KOPT-K1 (cell line): Measurements from ENCODE around the gene WDR37.
"Not testable (repeated sequence)": the region's sequence is repeated elsewhere in the genome, so short reads cannot be mapped to it uniquely, and the experiment has no call there.

Source experiments
- H3K27ac ChIP-seq: fragments of 200-600 bp; sonication (generic); 2 replicates; pipeline ENCODE4 v1.5.1; 2016; ENCODE audit warnings: antibody characterized with exemption, mild to moderate bottlenecking, low read depth, low read length; ENCODE audit not compliant: poor library complexity, severe bottlenecking
- H3K36me3 ChIP-seq: fragments of 200-600 bp; sonication (generic); 2 replicates; pipeline ENCODE4 v1.5.1; 2017; ENCODE audit warnings: antibody characterized with exemption, mild to moderate bottlenecking, low read length, moderate library complexity; ENCODE audit not compliant: insufficient read depth
- H3K9me3 ChIP-seq: fragments of 200-600 bp; sonication (generic); 2 replicates; pipeline ENCODE4 v1.5.1; 2017; ENCODE audit warnings: antibody characterized with exemption, low read length, mild to moderate bottlenecking; ENCODE audit not compliant: insufficient read depth, poor library complexity, severe bottlenecking

WDR37 gene

GRCh38 chr10:1117651-1118050 is 61.5 kb downstream of the WDR37 start:
- Histone ChIP-seq H3K9me3 (peaks cover 12% of the 10 kb centered on the region), H3K36me3 (peaks cover 87% of the 10 kb centered on the region), H3K27ac (no peak overlapping the region)

- Histone ChIP-seq H3K9me3 (peaks cover 12% of the 10 kb centered on the region), H3K36me3 (peaks cover 83% of the 10 kb centered on the region)
- H3K27ac ChIP-seq, result not testable (repeated sequence)
Measured at GRCh38 chr10:1118318-1118717, 62.1 kb downstream of the WDR37 start.

- H3K27ac ChIP-seq, result no peak overlapping the region
- peaks cover 12% of the 10 kb centered on the region for H3K9me3 ChIP-seq
- peaks cover 86% of the 10 kb centered on the region for H3K36me3 ChIP-seq
Measured at GRCh38 chr10:1119027-1119426, 62.8 kb downstream of the WDR37 start.

DNA sequence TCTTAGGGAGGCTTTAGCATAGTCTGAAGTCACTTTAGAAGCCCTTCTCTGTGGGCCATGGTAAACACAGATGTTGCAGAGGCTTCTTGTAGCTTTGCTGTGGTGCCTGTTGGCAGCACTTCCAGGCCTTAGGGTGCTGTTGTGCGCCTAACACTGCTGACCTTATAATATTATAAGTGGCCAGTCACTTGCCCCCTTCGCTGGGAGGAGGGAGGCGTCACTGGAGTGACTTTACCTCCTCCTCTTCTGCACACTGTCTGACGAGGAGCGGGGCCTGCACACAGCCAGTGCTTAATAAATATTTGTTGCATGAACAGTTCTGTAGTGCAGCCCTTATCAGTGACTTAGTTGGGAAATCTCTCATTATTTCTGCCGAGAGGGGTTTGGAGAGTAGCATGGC is 63.3 kb downstream of the WDR37 start:
- peaks cover 86% of the 10 kb centered on the region for H3K36me3 ChIP-seq
- peaks cover 12% of the 10 kb centered on the region for H3K9me3 ChIP-seq
- H3K27ac ChIP-seq, result no peak overlapping the region

DNA sequence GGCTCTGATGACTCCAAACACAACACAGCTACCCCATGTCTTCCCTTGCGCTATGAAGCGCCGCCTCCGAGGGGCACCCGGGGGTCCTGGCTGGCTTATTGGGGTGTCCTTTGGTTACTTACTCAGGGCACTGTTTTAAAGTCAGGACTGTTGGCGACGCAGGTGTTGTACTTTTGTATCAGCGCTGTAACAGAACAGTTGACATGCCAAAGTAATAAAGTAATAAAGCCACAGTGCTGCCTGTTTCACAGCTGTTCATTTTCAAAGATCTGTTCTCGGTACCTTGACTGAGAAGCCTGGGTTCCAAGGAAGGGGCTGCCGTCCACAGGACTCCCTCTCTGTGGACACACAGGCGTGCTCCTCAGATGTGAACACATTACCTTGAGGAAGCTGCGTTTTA is 64.1 kb downstream of the WDR37 start:
- H3K9me3 ChIP-seq, result peaks cover 12% of the 10 kb centered on the region
- peaks cover 86% of the 10 kb centered on the region for H3K36me3 ChIP-seq
- H3K27ac ChIP-seq, result no peak overlapping the region

DNA sequence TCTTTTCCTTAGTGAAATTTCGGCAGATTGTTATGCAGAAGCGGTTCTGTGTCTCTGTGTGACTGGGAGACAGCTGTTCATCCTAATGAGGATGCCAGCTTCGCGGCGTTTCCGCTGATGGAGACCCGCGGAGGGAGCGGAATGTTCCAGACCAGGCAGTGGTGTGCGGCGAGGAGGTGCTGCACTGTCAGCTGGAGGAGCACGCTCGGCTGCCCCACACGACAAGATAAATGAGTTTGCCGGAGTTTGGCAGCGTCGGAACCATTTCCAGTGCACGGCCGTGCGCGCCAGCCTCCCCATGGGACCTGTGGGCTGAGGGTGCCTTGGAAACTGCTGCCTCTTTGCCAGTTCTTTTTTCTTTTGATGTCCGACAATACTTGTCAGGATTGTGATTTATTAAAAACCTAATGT is 64.6 kb downstream of the WDR37 start:
- H3K36me3 ChIP-seq, result peaks cover 86% of the 10 kb centered on the region

GRCh38 chr10:1121271-1121970 is 65.2 kb downstream of the WDR37 start:
- H3K27ac ChIP-seq, result no peak overlapping the region

More for the DNA sequence above, 64.6 kb downstream of the WDR37 start:
- Histone ChIP-seq H3K9me3 (peaks cover 12% of the 10 kb centered on the region), H3K27ac (no peak overlapping the region)

DNA sequence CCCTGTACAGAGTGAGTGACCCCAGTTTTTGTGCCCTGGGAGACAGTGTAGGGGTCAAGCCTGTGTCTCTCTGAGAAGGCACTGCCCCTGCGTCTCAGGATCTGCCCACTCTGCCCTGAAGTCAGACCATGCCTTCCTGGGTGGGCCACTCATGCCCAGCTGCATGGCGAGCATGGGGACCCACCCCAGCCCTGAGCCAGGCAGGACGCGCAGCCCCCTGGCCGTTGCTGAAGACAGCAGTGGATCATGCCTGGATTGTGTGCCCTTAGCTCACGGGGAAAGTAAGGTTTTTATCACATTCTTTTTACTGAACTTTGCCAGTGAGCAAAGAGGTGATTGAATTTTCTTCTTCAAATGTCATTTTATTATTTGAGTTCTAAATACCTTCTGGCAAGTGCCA is 66.2 kb downstream of the WDR37 start:
- H3K27ac ChIP-seq, result no peak overlapping the region
- peaks cover 9% of the 10 kb centered on the region for H3K9me3 ChIP-seq
- H3K36me3 ChIP-seq, result peaks cover 83% of the 10 kb centered on the region

More at GRCh38 chr10:1121271-1121970, 65.2 kb downstream of the WDR37 start:
- Histone ChIP-seq H3K9me3 (peaks cover 12% of the 10 kb centered on the region), H3K36me3 (peaks cover 84% of the 10 kb centered on the region)

DNA sequence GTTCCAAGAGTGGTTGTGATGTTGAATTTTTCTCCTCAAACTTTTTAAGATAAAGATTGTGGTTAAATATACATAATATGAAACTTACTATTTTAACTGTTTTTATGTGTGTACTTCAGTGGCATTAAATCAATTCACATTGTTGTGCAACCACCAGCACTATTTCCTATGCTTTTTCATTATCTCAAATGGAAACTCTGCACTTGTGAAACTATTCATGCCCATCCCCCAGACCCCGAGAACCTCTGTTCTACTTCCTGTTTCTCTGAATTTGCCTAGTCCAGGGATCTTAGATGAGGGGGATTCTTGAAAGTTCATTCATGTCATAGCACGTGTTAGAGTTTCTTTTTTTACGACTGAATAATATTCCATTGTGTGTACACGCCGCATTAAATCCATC is 67.0 kb downstream of the WDR37 start:
- no peak overlapping the region for H3K27ac ChIP-seq
- H3K36me3 ChIP-seq, result peaks cover 91% of the 10 kb centered on the region
- peaks cover 4% of the 10 kb centered on the region for H3K9me3 ChIP-seq

DNA sequence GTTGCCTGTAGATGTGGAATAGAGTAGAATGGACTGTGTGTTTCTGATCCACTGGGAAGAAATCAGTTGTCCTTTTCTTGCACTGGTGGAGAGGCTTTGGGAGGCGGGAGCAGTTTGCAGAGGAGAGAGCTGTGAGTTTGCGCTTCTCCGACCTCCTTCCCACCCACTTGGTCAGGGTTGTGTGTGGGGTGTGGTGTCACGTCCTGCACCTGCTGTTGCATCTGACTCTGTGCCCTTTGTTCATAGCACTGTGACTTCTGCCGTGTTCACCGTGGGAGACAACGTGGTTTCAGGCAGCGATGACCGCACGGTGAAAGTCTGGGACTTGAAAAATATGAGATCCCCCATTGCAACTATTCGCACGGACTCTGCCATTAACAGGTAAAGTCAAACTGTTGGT is 67.8 kb downstream of the WDR37 start:
- H3K9me3 ChIP-seq, result no peaks in the 10 kb centered on the region
- H3K36me3 ChIP-seq, result peaks cover 92% of the 10 kb centered on the region
- no peak overlapping the region for H3K27ac ChIP-seq

- Histone ChIP-seq H3K9me3 (no peaks in the 10 kb centered on the region), H3K27ac (no peak overlapping the region), H3K36me3 (peaks cover 92% of the 10 kb centered on the region)
Measured at GRCh38 chr10:1124796-1125195, 68.6 kb downstream of the WDR37 start.

- Histone ChIP-seq H3K9me3 (no peaks in the 10 kb centered on the region), H3K36me3 (peaks cover 92% of the 10 kb centered on the region), H3K27ac (no peak overlapping the region)
Measured at GRCh38 chr10:1126461-1126860, 70.3 kb downstream of the WDR37 start.

GRCh38 chr10:1127629-1128028 is 71.4 kb downstream of the WDR37 start:
- Histone ChIP-seq H3K27ac (no peak overlapping the region), H3K36me3 (peaks cover 84% of the 10 kb centered on the region), H3K9me3 (no peaks in the 10 kb centered on the region)

- Histone ChIP-seq H3K27ac (no peak overlapping the region), H3K9me3 (no peaks in the 10 kb centered on the region), H3K36me3 (peaks cover 83% of the 10 kb centered on the region)
Measured at GRCh38 chr10:1128115-1128514, 71.9 kb downstream of the WDR37 start.

DNA sequence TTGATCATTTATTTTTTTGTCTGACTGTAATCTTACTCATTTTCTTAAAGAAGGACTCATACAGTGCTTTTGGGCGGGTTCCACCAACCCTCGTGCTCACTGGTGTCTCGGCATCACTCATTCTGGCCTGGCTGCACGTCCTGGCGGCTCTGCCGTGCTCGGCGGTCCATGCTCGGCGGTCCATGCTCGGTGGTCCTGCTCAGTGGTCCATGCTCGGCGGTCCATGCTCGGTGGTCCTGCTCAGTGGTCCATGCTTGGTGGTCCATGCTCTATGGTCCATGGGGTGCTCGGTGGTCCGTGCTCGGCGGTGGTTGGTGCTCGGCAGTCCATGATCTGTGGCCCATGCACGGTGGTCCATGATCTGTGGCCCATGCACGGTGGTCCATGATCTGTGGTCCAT is 72.5 kb downstream of the WDR37 start:
- Histone ChIP-seq H3K9me3 (no peaks in the 10 kb centered on the region), H3K27ac (no peak overlapping the region), H3K36me3 (peaks cover 78% of the 10 kb centered on the region)

GRCh38 chr10:1130226-1130625 is 74.0 kb downstream of the WDR37 start:
- H3K27ac ChIP-seq, result no peak overlapping the region
- H3K36me3 ChIP-seq, result peaks cover 62% of the 10 kb centered on the region
- H3K9me3 ChIP-seq, result no peaks in the 10 kb centered on the region
